NCI-H2081 treated with DMSO at 0.1 percent for 48 hours (cell line): ENCODE results near the gene URGCP.
"Not testable (repeated sequence)": the region's sequence is repeated elsewhere in the genome, so short reads cannot be mapped to it uniquely, and the experiment has no call there.

Source experiments
- DNase-seq: peaks from one replicate; lab custom pipeline; 2025; lab: John Stamatoyannopoulos, UW

The URGCP gene

DNA sequence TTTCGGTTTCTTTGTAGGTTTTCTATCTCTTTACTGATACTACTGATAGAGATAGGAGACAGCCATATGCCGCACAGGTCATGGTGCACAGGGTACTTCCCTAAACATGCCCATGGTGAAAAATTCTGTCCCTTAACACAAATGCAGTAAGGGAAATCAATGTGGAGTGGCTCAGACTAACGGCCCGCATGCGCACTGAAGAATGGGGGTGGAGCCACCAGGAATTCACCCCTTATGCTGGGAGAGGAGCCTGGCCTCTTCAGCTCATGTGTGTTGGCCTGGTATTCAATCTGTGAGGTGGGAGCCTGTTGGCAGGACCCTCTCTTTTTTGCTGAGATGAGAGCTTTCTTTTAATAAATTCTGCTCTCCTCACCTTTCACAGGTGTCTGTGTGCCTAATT is 8.4 kb upstream of the URGCP start:
- no peak for DNase-seq

DNA sequence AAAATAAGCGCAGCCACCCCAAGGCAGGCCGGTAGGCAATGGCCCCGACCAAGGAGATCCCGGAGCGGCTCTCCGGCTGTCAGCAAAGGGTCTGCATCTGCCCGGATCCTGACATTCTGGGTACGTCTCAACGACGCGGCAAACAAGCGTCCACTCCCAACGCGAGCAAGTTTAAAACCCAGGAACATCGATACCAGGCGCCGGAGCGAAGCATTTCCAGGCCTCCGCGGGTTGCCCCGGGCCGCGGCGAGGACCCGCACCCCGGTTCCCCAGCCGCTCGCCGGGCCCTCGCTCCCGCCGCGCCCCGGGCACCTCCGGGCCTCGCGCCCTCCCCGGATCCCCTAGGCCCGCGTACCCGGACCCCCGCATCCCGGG is 453 bp downstream of the URGCP start:
- no peak for DNase-seq

DNA sequence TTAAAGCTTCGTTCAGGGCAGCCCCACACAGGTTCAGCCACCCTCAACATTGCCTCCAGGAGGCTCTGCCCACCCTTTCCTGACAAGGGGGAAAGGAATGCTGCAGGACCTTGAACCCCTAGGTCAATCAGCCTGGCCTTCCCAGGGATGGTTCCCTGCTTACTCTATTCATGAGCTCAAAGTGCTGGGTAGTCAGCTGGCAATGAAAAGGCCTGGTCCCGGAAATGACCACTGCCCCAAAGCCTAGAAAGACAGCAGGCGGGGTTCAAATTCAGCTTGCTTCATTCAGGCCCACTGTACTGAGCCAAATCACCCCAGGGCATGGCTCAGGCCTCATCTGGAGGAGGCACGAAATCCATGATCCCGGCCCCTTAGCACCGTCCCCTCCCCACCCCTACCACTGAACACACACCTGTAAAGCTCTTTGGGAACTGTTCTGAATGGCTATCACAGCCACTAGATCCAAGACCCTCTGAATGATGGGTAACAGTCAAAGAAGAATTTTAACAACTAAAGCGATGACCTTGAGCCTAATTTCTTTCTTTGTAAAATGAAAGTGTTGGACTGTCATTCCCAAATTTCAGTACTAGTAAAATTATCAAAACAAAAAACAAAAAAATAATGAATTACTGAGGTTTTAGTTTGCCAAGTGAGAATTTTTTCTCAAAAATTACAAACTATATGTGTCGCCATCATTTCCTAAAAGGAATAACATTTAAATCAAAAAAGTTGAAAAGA is 1.0 kb downstream of the URGCP start:
- no peak for DNase-seq

DNA sequence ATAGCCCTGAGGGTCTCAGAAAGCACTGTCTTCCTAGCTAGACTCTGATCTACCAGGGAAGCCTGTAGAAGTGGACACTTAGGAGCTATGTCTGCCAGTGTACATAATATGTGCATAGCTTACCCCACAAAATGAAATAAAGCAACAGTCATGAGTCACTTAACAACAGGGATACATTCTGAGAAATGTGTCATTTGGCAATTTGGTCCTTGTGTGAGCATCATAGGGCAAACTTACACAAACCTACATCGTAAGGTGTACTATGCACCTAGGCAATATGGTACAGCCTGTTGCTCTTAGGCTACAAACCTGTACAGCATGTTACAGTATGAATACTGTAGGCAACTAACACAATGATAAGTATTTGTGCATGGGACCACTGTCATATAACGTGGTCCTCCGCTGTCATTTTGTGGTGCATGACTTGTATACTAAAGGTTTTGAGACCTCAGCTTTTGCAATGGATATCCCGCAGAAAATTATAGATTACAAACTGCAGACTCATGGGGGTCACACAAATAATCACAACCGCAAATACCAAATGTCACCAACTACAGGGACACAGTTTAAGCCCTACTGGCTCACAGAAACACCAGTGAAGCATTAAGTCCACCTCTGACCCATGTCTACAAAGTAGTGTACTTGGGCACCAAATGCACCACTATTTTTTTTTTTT is 1.7 kb downstream of the URGCP start:
- no peak for DNase-seq

DNA sequence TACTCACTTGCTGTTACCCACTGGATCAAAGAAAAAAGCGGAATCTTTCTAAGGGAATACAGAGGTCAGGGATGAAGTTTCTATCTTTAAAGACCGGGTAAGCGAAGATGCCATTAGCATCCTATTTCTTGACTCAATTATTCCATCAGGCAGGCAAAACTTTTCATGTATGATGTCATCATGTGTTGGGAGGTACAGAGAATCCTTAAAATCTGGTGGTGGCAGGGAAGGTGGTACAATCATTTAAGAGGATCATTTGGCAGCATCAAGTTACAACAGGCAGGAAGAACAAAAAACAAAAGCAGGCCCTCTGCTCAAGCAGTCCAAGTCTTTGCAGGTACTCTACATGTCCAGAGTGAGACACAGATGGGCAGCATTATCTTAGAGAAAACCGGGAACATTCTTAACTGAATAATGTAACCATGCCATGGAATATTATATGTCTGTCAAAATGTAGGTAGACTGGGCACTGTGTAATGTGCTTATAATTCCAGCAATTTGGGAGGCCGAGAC is 3.8 kb downstream of the URGCP start:
- no peak for DNase-seq

DNA sequence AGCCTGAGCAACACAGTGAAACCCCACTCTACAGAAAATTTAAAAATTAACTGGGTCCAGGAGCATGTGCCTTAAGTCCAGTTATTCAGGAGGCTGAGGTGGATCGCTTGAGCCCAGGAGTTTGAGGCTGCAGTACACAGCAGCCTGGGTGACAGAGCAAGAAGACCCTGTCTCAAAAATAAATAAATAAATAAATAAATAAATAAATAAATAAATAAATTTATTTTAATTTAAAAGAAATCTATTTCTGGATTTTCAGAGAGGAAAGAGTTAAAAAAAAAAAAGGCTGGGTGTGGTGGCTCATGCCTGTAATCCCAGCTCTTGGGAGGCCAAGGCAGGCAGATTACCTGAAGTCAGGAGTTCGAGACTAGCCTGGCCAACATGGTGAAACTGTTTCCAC is 7.8 kb downstream of the URGCP start:
- DNase-seq = not testable (repeated sequence)

DNA sequence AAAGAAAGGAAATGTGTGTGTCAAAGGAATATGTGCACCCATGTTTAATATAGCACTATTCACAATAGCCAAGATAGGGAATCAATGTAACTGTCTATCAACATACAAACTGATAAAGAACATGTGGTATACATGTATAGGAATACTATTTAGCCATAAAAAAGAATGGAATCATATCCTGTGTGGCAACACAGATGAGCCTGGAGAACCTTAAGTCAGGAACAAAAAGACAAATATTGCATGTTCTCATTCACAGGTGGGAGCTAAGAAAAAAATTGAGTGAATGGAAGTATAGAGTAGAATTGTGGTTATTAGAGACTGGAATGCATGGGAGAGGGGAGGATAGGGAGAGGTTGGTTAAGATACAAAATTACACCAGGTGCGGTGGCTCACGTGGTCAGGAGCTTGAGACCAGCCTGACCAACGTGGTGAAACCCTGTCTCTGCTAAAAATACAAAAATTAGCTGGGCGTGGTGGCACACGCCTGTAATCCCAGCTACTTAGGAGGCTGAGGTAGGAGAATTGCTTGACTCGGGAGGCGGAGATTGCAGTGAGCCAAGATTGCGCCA is 10.5 kb downstream of the URGCP start:
- no peak for DNase-seq

DNA sequence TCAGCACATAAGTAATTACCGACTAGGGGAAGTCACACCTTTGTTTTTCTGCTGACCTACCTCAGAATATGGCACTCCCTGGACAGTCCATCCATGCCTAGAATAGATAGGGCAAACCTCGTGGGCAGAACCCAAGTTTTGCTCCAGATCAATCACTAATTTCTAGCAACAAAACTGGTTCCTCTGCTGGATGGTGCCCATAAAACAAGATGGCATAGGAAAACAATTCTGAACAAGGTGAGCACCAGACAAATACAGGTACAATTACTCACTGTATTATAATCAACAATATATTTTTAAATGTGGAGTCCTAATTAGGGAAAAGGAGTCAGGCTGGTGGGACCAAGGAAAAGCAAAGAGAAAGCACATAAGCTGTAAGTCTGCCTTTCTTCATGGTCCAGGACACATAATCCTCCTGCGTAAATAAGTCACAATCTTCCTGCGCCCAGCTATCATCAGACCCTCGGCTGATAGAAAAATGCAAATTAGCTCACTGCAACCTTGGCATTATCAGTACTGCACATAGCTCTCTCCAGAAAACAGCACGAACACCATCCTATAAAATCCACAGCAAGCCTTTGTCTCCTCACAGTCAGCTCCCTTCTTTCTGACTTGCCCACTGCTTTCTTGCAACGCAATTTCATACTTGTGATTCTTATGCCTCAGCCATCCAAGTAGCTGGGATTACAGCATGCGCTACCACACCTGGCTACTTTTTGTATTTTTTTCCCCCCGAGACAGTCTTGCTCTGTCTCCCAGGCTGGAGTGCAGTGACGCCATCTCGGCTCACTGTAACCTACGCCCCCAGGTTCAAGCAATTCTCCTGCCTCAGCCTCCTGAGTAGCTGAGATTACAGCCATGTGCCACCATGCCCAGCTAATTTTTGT is 15.1 kb downstream of the URGCP start:
- no peak for DNase-seq

DNA sequence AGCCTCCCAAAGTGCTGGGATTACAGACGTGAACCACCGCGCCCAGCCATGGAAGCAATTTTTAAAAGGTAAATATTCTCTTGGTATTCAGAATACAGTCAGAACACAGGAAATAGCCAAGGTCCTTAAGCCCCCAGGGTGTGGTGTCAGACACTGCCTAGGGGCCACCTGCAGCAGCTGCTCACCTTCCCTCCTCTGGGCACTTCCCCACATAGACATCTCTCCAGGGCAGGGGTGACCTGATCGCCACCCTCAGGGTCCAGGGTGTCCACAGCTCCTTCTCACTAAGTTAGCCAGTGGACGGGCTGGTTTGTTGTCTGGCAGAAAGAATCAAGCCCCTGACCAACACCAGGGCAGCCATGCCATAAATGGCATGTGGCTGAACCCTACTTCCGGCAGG is 15.9 kb downstream of the URGCP start:
- no peak for DNase-seq

DNA sequence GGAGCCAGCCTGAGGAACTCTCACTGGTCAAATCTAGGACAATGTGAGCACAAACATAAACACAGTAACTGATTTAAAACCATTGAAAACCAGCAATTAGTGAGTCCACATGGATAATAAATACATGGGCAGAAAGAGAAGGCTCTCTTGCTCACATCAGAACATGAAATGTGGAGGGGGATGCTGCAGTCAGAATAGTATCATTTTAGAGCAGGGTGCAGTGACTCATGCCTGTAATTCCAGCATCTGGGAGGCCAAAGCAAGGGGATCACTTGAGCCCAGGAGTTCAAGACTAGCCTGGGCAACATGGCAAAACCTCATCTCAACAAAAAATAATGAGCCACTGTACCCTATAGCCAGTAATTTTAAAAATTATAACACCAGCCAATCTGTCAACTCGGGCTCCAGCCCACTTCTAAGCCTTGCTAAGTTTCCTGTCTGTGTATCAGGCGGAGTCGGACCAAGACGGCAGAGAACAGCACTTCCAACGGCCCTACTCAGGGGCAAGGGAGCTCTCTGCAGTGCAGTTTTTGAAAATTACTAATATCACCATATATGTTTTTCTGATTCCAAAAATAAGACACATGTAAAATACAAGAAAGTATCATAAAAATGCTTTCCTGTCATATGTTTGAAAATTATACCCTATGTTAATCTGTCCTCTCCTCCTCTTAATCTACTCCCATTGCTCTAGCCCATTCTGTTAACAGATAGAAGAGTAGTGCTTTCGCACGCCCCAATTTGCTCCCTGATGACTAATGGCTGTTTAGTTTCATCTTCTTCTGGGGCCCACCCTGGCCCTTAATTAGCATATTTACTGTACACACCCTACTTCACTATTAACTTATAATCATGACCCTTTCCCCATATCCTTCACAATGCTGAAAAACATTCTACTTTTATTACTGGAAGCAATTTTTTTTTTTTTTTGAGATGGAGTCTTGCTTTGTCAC is 17.1 kb downstream of the URGCP start:
- no peak for DNase-seq

DNA sequence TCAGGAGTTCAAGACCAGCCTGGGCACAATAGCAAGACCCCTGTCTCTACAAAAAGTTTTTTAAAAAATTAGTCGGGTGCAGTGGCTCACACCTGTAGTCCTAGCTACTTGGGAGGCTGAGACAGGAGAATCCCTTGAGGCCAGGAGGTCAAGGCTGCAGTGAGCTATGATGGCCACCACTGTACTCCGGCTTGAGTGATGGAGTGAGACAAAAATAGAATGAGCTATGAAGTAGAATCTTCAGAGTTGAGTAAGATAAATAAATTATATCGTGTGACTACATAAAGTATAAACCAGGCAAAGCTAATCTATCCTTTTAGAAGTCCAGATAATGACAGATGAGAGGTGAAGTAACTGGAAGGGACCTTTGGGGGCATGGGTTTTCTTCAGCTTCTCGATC is 21.8 kb downstream of the URGCP start:
- DNase-seq = no peak

DNA sequence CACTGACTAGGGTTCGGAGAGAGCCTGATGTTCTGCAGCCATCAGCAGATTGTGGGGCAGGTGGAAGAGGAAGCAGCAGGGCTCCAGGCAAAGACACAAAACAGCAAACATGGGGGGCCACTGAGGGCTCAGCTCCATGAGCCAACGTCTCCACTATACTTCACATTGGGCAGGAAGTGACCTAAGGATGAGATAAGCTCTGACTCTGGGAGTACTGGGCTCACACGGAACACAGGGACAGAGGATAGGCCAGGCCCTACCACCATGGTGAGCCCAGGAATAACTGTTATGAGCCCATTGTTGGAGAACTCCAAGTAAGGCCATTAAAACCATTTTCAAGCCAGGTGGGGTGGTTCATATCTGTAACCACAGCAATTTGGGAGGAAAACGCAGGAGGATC is 22.2 kb downstream of the URGCP start:
- no peak for DNase-seq

DNA sequence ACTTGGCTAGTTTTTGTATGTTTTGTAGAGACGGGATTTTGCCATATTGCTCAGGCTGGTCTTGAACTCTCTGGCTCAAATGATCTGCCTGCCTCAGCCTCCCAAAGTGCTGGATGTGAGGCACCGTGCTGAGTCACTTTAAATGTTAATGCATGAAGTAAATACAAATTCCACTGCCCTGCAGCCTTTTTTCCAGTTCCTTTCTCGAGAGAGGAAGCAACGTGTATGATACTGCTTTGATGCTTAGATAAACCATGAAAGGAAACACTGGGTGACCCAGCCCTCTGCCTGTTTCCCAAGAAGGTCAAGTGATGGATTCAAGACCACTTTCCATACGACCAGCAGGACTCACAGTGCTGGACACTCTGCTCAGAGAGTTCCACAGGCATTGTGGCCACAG is 25.8 kb downstream of the URGCP start:
- no peak for DNase-seq

DNA sequence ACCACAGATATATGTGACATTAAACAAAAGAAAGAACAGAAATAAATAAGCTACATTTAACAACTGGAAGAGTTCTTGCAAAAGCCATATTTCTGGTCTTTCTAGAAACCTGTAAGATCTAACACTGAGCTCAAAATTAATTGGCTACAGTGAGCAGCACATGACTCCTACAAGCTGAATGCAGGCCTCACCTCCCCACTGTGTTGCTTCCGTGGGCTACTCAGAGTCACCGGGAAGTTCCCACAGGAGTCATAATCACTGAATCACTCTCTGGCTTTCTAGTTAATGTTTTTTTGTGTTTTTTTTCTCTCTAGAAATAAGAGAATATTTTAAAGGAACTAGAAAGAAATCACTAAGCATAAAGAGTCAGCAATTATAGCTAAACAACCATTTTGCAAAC is 26.9 kb downstream of the URGCP start:
- no peak for DNase-seq

DNA sequence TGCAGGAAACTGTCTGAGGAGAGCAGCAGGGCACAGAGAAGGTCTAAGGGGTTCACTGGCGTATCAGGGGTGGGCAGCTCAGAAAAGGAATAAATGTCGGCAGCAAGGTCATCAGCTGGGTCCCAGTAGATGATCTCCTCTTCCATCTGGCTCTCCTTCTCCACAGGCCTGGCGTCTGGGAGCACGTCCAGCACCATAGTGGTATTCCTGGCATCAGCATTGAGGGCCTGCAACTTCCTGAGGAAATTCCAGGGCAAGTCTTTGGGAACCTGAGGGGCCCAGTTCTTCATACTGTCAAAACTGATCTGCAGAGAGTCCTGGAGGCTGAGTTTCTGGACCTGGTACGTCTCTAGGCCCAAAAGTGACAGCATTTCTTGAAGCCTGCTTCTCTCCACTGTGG is 27.5 kb downstream of the URGCP start:
- no peak for DNase-seq

DNA sequence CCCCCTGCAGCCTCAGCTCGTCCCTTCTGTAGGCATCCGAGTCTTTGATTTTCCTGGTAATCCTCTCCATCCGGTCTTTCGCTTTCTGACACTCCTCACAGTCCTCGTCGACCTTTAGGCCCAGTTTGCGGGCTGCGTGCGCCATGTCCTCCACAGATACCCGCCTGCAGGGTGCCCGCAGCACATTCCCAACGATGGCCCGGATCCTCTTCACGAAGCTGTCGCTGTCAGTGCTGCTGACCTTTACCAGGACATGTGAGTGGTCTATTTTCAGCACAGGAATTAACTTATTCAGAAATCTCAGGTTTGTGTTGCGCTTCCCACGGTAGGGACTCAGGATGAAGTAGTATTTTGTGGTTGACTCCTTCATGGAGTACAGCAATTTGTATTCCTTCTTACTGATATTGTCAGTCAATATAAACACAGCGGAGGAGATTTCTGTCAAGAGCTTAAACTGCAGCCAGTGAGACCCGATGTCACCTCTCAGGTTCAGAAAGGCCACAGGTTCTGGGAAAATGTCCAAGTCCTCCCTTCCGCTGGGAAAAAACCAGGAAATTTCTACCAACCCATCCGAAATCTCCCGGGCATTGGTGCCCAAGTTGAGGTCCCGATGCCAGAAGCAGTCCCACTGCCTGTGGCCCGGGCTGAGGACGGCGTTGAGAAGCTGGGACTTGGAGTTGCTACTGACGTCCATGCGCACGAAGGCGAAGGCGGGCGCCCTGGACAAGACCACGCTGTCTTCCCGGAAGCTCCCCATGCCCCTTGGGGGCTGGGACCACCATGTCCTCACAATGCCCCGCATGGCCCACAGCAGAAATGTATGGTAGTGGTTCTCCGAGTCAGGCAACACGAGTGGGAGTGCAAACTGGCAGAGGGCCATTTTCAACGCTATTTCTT is 28.2 kb downstream of the URGCP start:
- no peak for DNase-seq

DNA sequence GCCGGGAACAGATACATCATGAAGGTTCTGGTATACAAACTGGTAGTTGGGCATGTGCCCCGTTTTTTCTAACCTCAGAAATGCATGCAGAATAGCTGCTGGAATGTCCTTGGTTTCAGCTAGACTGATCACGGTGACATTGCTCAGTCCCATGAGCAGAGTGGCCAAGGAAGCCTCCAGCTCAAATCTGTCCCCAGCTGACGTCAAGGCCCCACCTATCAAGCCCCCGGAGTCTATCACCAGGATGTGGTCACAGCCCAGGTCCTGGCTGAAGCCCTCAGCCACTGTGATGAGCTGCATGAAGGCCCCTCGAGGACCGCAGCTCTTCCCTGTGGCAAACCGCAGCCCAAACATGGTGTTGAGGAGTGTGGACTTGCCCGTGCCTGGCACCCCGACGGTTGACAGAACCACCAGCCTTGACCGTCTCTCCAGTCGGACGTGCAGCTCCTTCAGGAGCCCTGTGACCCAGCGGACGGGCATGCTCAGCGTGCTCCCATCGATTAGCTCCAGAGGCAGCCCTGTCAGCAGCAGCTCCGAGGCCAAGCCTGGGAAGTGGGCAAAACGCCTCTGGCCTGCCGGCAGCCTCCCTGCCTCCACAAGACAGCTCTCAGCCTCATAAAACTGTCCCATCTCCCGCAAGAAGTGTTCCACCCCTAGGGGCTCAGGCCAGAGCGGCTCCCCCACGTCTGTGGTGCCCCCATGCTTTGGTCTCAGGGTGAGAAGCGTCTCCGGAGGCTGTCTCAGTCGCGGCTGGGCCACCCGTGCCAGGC is 29.2 kb downstream of the URGCP start:
- no peak for DNase-seq

DNA sequence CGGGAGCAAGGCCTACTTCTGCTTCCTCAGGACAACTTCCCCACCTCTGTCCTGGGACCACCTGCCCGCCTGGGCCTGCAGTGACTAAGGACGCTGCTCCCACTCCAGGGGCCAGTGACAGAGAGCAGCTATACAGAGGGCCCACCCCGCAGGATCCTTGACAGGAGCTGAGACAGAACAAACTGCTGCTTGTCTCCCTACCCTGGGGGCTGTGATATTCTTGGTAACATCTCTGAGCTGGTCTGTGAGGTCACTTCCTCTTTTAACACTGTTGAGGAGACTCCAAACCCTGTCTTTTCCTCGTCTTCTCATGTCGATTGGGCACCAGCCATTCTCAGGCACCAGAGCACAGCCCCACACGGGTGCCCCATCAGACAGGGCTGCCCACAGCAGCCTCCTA is 30.2 kb downstream of the URGCP start:
- no peak for DNase-seq

DNA sequence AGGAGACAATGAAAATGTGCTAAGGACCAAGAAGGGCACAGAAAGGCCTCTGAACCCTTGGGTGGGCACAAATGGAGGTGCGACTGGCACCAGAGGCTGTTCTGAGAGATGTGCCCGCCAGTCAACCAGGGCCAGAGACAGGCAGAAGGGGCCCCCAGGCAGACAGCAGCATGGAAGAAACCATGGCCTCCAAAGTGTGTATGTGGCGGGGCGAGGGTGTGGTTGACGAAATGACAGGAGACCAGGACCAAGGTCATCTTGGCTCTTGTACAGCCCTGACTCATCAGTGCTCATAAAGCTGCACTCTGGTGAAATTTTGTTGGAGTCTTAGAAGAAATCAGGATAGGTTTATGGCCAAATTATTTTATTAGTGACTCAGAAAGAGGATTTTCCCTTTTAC is 33.1 kb downstream of the URGCP start:
- no peak for DNase-seq
